Left colon (tissue), 2 donors: ENCODE results near the gene KCNAB1. TPM values are rescaled to one million over a fixed set of nuclear protein-coding genes. Genes with fewer than 3 reads are reported as not detected.

Experiments used
- ATAC-seq: fragments of 200-7000 bp; cut with Tn5 transposase; one replicate; pipeline ENCODE4 v1.9.1; 2020; ENCODE audit warnings: mild to moderate bottlenecking, moderate library complexity
- DNase-seq, 2 donors: peaks; one replicate each; pipeline ENCODE4 v3.0.0-alpha.2; 2020
- intact Hi-C, 2 donors: fragments of 100-400 bp; cut with DNase I in 1 of 2; cut with micrococcal nuclease in 1 of 2; formaldehyde crosslinking; loops; one replicate each; pipeline versions ENCODE4 v1.11.2 to v1.14.0; 2022; cut with DNase I, micrococcal nuclease
- total RNA-seq, 2 donors: library from RNA; stranded (reverse); fragmentation: NEBNext Ultra II Directional; extraction: Animal tissue kit (Norgen Biotek cat#: 25700); gene quantifications; one replicate each; pipeline ENCODE4 v1.2.1, GENCODE V29; 2021
- donor health status: DM: no; HTN: no; CAD: no.
- donor health status: DM: yes; HTN: yes; CAD: no.

KCNAB1 gene
- total RNA-seq, 2 donors from 2014 or later = 0.70 to 3.3 TPM

GRCh38 chr3:156334841-156335545, 214.6 kb downstream of the KCNAB1 start:
- DNase-seq (no peak), ATAC-seq (peak; percentile 100)
- intact Hi-C loops = no loop called here

- intact Hi-C loops = no loop called here
- no peak for DNase-seq
- ATAC-seq = no peak
Measured at GRCh38 chr3:156339491-156339890, 219.1 kb downstream of the KCNAB1 start.

GRCh38 chr3:156341332-156341731, 221.0 kb downstream of the KCNAB1 start:
- no peak for ATAC-seq
- intact Hi-C loops = no loop called here
- no peak for DNase-seq

GRCh38 chr3:156341831-156342416, 221.5 kb downstream of the KCNAB1 start:
- ATAC-seq (no peak), DNase-seq (no peak)

GRCh38 chr3:156344215-156344614, 223.8 kb downstream of the KCNAB1 start:
- DNase-seq (no peak), ATAC-seq (no peak)
- intact Hi-C loops = no loop called here

More at GRCh38 chr3:156341831-156342416, 221.5 kb downstream of the KCNAB1 start:
- intact Hi-C loops = no loop called here

GRCh38 chr3:156349111-156349510, 228.7 kb downstream of the KCNAB1 start:
- ATAC-seq (no peak), DNase-seq (no peak)
- intact Hi-C loops = no loop called here

- intact Hi-C loops = no loop called here
- DNase-seq (no peak), ATAC-seq (no peak)
Measured at GRCh38 chr3:156349978-156350377, 229.6 kb downstream of the KCNAB1 start.

- intact Hi-C loops = no loop called here
- no peak for DNase-seq
- ATAC-seq = no peak
Measured at GRCh38 chr3:156350781-156351180, 230.4 kb downstream of the KCNAB1 start.

- ATAC-seq = no peak
- intact Hi-C loops = no loop called here
- no peak for DNase-seq
Measured at GRCh38 chr3:156351783-156352182, 231.4 kb downstream of the KCNAB1 start.

- ATAC-seq = no peak
Measured at GRCh38 chr3:156352728-156353127, 232.3 kb downstream of the KCNAB1 start.

GRCh38 chr3:156353563-156353962, 233.2 kb downstream of the KCNAB1 start:
- no peak for ATAC-seq
- intact Hi-C loops = no loop called here
- DNase-seq = no peak

More at GRCh38 chr3:156352728-156353127, 232.3 kb downstream of the KCNAB1 start:
- no peak for DNase-seq
- intact Hi-C loops = no loop called here

- DNase-seq (no peak), ATAC-seq (no peak)
- intact Hi-C loops = no loop called here
Measured at GRCh38 chr3:156356537-156357363, 236.4 kb downstream of the KCNAB1 start.

GRCh38 chr3:156358232-156358631, 237.9 kb downstream of the KCNAB1 start:
- intact Hi-C loops = no loop called here
- DNase-seq (no peak), ATAC-seq (no peak)

GRCh38 chr3:156359368-156359767, 239.0 kb downstream of the KCNAB1 start:
- DNase-seq (no peak), ATAC-seq (no peak)
- intact Hi-C loops = no loop called here

GRCh38 chr3:156360083-156360482, 239.7 kb downstream of the KCNAB1 start:
- DNase-seq (no peak), ATAC-seq (no peak)
- intact Hi-C loops = no loop called here

GRCh38 chr3:156360963-156361362, 240.6 kb downstream of the KCNAB1 start:
- DNase-seq = no peak
- no peak for ATAC-seq
- intact Hi-C loops = no loop called here

- DNase-seq = no peak
- ATAC-seq = no peak
- intact Hi-C loops = no loop called here
Measured at GRCh38 chr3:156366559-156366958, 246.2 kb downstream of the KCNAB1 start.

- ATAC-seq (no peak), DNase-seq (no peak)
- intact Hi-C loops = no loop called here
Measured at GRCh38 chr3:156368189-156368588, 247.8 kb downstream of the KCNAB1 start.

GRCh38 chr3:156371701-156372100, 251.3 kb downstream of the KCNAB1 start:
- intact Hi-C loops = no loop called here
- DNase-seq = no peak
- ATAC-seq = no peak

- no peak for DNase-seq
- intact Hi-C loops = no loop called here
- ATAC-seq = no peak
Measured at GRCh38 chr3:156373095-156373494, 252.7 kb downstream of the KCNAB1 start.
